Panc1 (cell line): Measurements from ENCODE around the gene PPP2R5A. TPM values are rescaled to one million over a fixed set of nuclear protein-coding genes. Genes with fewer than 3 reads are reported as not detected.

Experiments
- ATAC-seq: fragments of 200-7000 bp; cut with Tn5 transposase; 2 replicates; pipeline ENCODE4 v1.9.1; 2020; ENCODE audit warnings: mild to moderate bottlenecking, moderate library complexity
- BruUV-seq: library from RNA; stranded (reverse); fragments of 400-500 nt; replicated peaks from 2 replicates; lab custom pipeline; 2021; lab: Mats Ljungman, UMichigan
- CTCF ChIA-PET: fragments of 300-600 bp; sonication (Branson Sonifier 250); formaldehyde crosslinking; loops from one replicate; lab custom pipeline; 2022; ENCODE audit warnings: antibody characterized with exemption; lab: Charles Lee
- POLR2A ChIA-PET: fragments of 300-600 bp; sonication (Branson Sonifier 250); formaldehyde crosslinking; loops from one replicate; lab custom pipeline; 2022; ENCODE audit warnings: antibody characterized with exemption; lab: Charles Lee
- DNase-seq: peaks from one replicate; pipeline ENCODE4 v3.0.0-alpha.2; 2010; ENCODE audit warnings: low read depth, low spot score
- H3K27ac ChIP-seq: 2 replicates; pipeline ENCODE4 v1.5.1; 2011; ENCODE audit warnings: mild to moderate bottlenecking, low read length, inconsistent platforms
- H3K27me3 ChIP-seq: fragments of 200-500 bp; sonication (Bioruptor generic); 2 replicates; pipeline ENCODE4 v1.6.0; 2014; ENCODE audit warnings: low read length, inconsistent platforms; ENCODE audit not compliant: control insufficient read depth, insufficient read depth
- H3K36me3 ChIP-seq: fragments of 200-500 bp; sonication (Bioruptor generic); 2 replicates; pipeline ENCODE4 v1.5.1; 2014; ENCODE audit warnings: inconsistent platforms, mild to moderate bottlenecking, low read length, moderate library complexity; ENCODE audit not compliant: control insufficient read depth, insufficient read depth
- H3K4me1 ChIP-seq: 2 replicates; pipeline ENCODE4 v1.5.1; 2011; ENCODE audit warnings: inconsistent platforms, mild to moderate bottlenecking, low read length, moderate library complexity; ENCODE audit not compliant: control insufficient read depth, insufficient read depth
- H3K4me3 ChIP-seq, 2 experiments: 2 replicates each; pipeline ENCODE4 v1.5.1; 2011 to 2012; ENCODE audit warnings: low read depth in 2 of 2, low read length in 2 of 2, mild to moderate bottlenecking in 2 of 2, inconsistent platforms in 1 of 2, moderate library complexity in 1 of 2
- H3K9me3 ChIP-seq: fragments of 200-500 bp; sonication (Bioruptor generic); 2 replicates; pipeline ENCODE4 v1.5.1; 2014; ENCODE audit warnings: low read depth, mild to moderate bottlenecking, inconsistent platforms, low read length, moderate library complexity; ENCODE audit not compliant: control insufficient read depth, insufficient read depth
- CTCF ChIP-seq: fragments of 450-650 bp; IDR thresholded peaks from 2 replicates; pipeline ENCODE4 v1.5.1; 2017; ENCODE audit warnings: mild to moderate bottlenecking
- POLR2AphosphoS5 ChIP-seq: IDR thresholded peaks from 2 replicates; pipeline ENCODE4 v1.6.1; 2012; ENCODE audit warnings: mild to moderate bottlenecking, low read depth, low read length, moderate library complexity
- REST ChIP-seq, 2 experiments: IDR thresholded peaks; 2 replicates each; pipeline ENCODE4 v1.6.1; 2011 to 2012; ENCODE audit warnings: low read depth in 2 of 2, control low read depth in 1 of 2, low read length in 1 of 2, mild to moderate bottlenecking in 1 of 2, moderate library complexity in 1 of 2; ENCODE audit not compliant: insufficient read depth in 1 of 2
- SIN3A ChIP-seq: IDR thresholded peaks from 2 replicates; pipeline ENCODE4 v1.6.1; 2012; ENCODE audit warnings: low read depth, mild to moderate bottlenecking, low read length, moderate library complexity, borderline replicate concordance; ENCODE audit not compliant: insufficient read depth
- TCF7L2 ChIP-seq: IDR thresholded peaks from 2 replicates; pipeline ENCODE4 v1.6.1; 2011; ENCODE audit warnings: mild to moderate bottlenecking, low read depth, low read length, inconsistent platforms
- in situ Hi-C: cut with HindIII; loops from 2 replicates; pipeline ENCODE4 v1.10.0; 2016; ENCODE audit warnings: low sequenced_read_pairs, low pct_unique_long_range_greater_than_20kb
- intact Hi-C: fragments of 100-400 bp; cut with micrococcal nuclease; formaldehyde crosslinking; loops from one replicate; pipeline ENCODE4 v1.10.0; 2022; ENCODE audit not compliant: unreplicated experiment
- total RNA-seq: library from RNA; stranded (reverse); gene quantifications from one replicate; pipeline ENCODE4 v1.2.1, GENCODE V29; 2021; ENCODE audit not compliant: unreplicated experiment

PPP2R5A gene
- total RNA-seq, 1 experiment from 2014 or later, result 44.3 TPM

GRCh38 chr1:212254853-212255363 lies 30.3 kb upstream of the PPP2R5A start:
- H3K27ac ChIP-seq, result no peak overlapping the region
- BruUV-seq, result no TSS peak
- in situ Hi-C loops, result no loop called here
- intact Hi-C loops, result no loop called here
- H3K4me1 ChIP-seq, result no peaks in the 10 kb centered on the region
- ATAC-seq, result no peak
- ChIA-PET CTCF (no interaction called here), POLR2A (no interaction called here)
- DNase-seq, result no peak
- no peaks in the 10 kb centered on the region for H3K36me3 ChIP-seq
- H3K9me3 ChIP-seq, result no peaks in the 10 kb centered on the region
- TF ChIP-seq SIN3A (no peak), CTCF (no peak), POLR2AphosphoS5 (no peak), TCF7L2 (no peak), REST (IDR thresholded peaks at IDR 0.05; ENCODE audit: insufficient read depth in 1 of 2, low read depth in 2 of 2, low read length in 1 of 2) (no peak)
- H3K27me3 ChIP-seq, result no peaks in the 10 kb centered on the region; the same call in 1 of the 2 replicates
- no peak overlapping the region for H3K4me3 ChIP-seq

GRCh38 chr1:212255705-212256307 lies 29.4 kb upstream of the PPP2R5A start:
- DNase-seq, result no peak
- intact Hi-C loops, result no loop called here
- no peak for TF ChIP-seq POLR2AphosphoS5
- no peak for TF ChIP-seq REST (IDR thresholded peaks at IDR 0.05; ENCODE audit: insufficient read depth in 1 of 2, low read depth in 2 of 2, low read length in 1 of 2)
- no peak for TF ChIP-seq SIN3A
- no peak for TF ChIP-seq CTCF
- no peak for TF ChIP-seq TCF7L2
- POLR2A ChIA-PET, result no interaction called here
- in situ Hi-C loops, result no loop called here
- CTCF ChIA-PET, result no interaction called here
- Histone ChIP-seq H3K27me3 (no peaks in the 10 kb centered on the region; the same call in 1 of the 2 replicates), H3K9me3 (no peaks in the 10 kb centered on the region), H3K4me1 (no peaks in the 10 kb centered on the region), H3K36me3 (no peaks in the 10 kb centered on the region), H3K4me3 (no peak overlapping the region), H3K27ac (no peak overlapping the region)
- ATAC-seq, result no peak
- BruUV-seq, result no TSS peak
